Measurements from ENCODE around the gene TMEM164.

Gene TMEM164

GRCh38 chrX:109987884-109988283 is 15.0 kb upstream of the TMEM164 start:
- no peak overlapping the region for H3K9ac ChIP-seq (ENCODE audit: low read depth, low read length)
- H3K4me3 ChIP-seq (ENCODE audit: low read length): no peak overlapping the region
- no peaks in the 10 kb centered on the region for H3K9me3 ChIP-seq (replicated peaks; ENCODE audit: low read length)
- no peaks in the 10 kb centered on the region for H3K4me1 ChIP-seq (ENCODE audit: control insufficient read depth, insufficient read depth, low read length)
- H3K36me3 ChIP-seq (ENCODE audit: insufficient read depth, low read length): no peaks in the 10 kb centered on the region
- peaks cover 28% of the 10 kb centered on the region for H3K27me3 ChIP-seq (ENCODE audit: control insufficient read depth, insufficient read depth, low read length)
- no peak overlapping the region for H3K4me2 ChIP-seq (ENCODE audit: low read length)

- Histone ChIP-seq H3K4me1 (ENCODE audit: control insufficient read depth, insufficient read depth, low read length) (no peaks in the 10 kb centered on the region), H3K9me3 (replicated peaks; ENCODE audit: low read length) (no peaks in the 10 kb centered on the region), H3K9ac (ENCODE audit: low read depth, low read length) (no peak overlapping the region), H3K36me3 (ENCODE audit: insufficient read depth, low read length) (no peaks in the 10 kb centered on the region), H3K27me3 (ENCODE audit: control insufficient read depth, insufficient read depth, low read length) (peaks cover 29% of the 10 kb centered on the region), H3K4me3 (ENCODE audit: low read length) (no peak overlapping the region), H3K4me2 (ENCODE audit: low read length) (no peak overlapping the region)
Observed at GRCh38 chrX:109990582-109991276, 12.2 kb upstream of the TMEM164 start.

- no peaks in the 10 kb centered on the region for H3K9me3 ChIP-seq (replicated peaks; ENCODE audit: low read length)
- no peak overlapping the region for H3K9ac ChIP-seq (ENCODE audit: low read depth, low read length)
- H3K36me3 ChIP-seq (ENCODE audit: insufficient read depth, low read length): no peaks in the 10 kb centered on the region
- no peak overlapping the region for H3K4me3 ChIP-seq (ENCODE audit: low read length)
- H3K27me3 ChIP-seq (ENCODE audit: control insufficient read depth, insufficient read depth, low read length): peaks cover 34% of the 10 kb centered on the region
- no peak overlapping the region for H3K4me2 ChIP-seq (ENCODE audit: low read length)
- no peaks in the 10 kb centered on the region for H3K4me1 ChIP-seq (ENCODE audit: control insufficient read depth, insufficient read depth, low read length)
Observed at GRCh38 chrX:109992203-109992602, 10.7 kb upstream of the TMEM164 start.

GRCh38 chrX:109995155-109995554 is 7.8 kb upstream of the TMEM164 start:
- H3K4me3 ChIP-seq (ENCODE audit: low read length): no peak overlapping the region
- no peak overlapping the region for H3K4me2 ChIP-seq (ENCODE audit: low read length)
- no peaks in the 10 kb centered on the region for H3K36me3 ChIP-seq (ENCODE audit: insufficient read depth, low read length)
- H3K27me3 ChIP-seq (ENCODE audit: control insufficient read depth, insufficient read depth, low read length): peaks cover 33% of the 10 kb centered on the region
- H3K4me1 ChIP-seq (ENCODE audit: control insufficient read depth, insufficient read depth, low read length): no peaks in the 10 kb centered on the region
- H3K9me3 ChIP-seq (replicated peaks; ENCODE audit: low read length): no peaks in the 10 kb centered on the region
- H3K9ac ChIP-seq (ENCODE audit: low read depth, low read length): no peak overlapping the region

GRCh38 chrX:109997786-109998452 is 5.0 kb upstream of the TMEM164 start:
- Histone ChIP-seq H3K36me3 (ENCODE audit: insufficient read depth, low read length) (no peaks in the 10 kb centered on the region), H3K9ac (ENCODE audit: low read depth, low read length) (no peak overlapping the region), H3K4me2 (ENCODE audit: low read length) (no peak overlapping the region), H3K9me3 (replicated peaks; ENCODE audit: low read length) (no peaks in the 10 kb centered on the region), H3K4me3 (ENCODE audit: low read length) (no peak overlapping the region), H3K4me1 (ENCODE audit: control insufficient read depth, insufficient read depth, low read length) (peaks cover 5% of the 10 kb centered on the region), H3K27me3 (ENCODE audit: control insufficient read depth, insufficient read depth, low read length) (peaks cover 18% of the 10 kb centered on the region)

GRCh38 chrX:110000000-110000399 is 2.9 kb upstream of the TMEM164 start:
- Histone ChIP-seq H3K4me3 (ENCODE audit: low read length) (no peak overlapping the region), H3K27me3 (ENCODE audit: control insufficient read depth, insufficient read depth, low read length) (peaks cover 15% of the 10 kb centered on the region), H3K4me2 (ENCODE audit: low read length) (no peak overlapping the region), H3K36me3 (ENCODE audit: insufficient read depth, low read length) (no peaks in the 10 kb centered on the region), H3K9me3 (replicated peaks; ENCODE audit: low read length) (no peaks in the 10 kb centered on the region), H3K4me1 (ENCODE audit: control insufficient read depth, insufficient read depth, low read length) (peaks cover 21% of the 10 kb centered on the region), H3K9ac (ENCODE audit: low read depth, low read length) (no peak overlapping the region)

- Histone ChIP-seq H3K36me3 (ENCODE audit: insufficient read depth, low read length) (no peaks in the 10 kb centered on the region), H3K4me2 (ENCODE audit: low read length) (no peak overlapping the region), H3K9me3 (replicated peaks; ENCODE audit: low read length) (no peaks in the 10 kb centered on the region), H3K9ac (ENCODE audit: low read depth, low read length) (no peak overlapping the region), H3K27me3 (ENCODE audit: control insufficient read depth, insufficient read depth, low read length) (peaks cover 15% of the 10 kb centered on the region), H3K4me3 (ENCODE audit: low read length) (no peak overlapping the region), H3K4me1 (ENCODE audit: control insufficient read depth, insufficient read depth, low read length) (peaks cover 28% of the 10 kb centered on the region)
Observed at GRCh38 chrX:110000847-110001713, 1.8 kb upstream of the TMEM164 start.

- no peak overlapping the region for H3K9ac ChIP-seq (ENCODE audit: low read depth, low read length)
- H3K4me1 ChIP-seq (ENCODE audit: control insufficient read depth, insufficient read depth, low read length): peaks cover 31% of the 10 kb centered on the region
- peaks cover 13% of the 10 kb centered on the region for H3K27me3 ChIP-seq (ENCODE audit: control insufficient read depth, insufficient read depth, low read length)
- H3K4me3 ChIP-seq (ENCODE audit: low read length): peak overlapping the region; percentile 75
- H3K4me2 ChIP-seq (ENCODE audit: low read length): peak overlapping the region; percentile 64
- no peaks in the 10 kb centered on the region for H3K9me3 ChIP-seq (replicated peaks; ENCODE audit: low read length)
- no peaks in the 10 kb centered on the region for H3K36me3 ChIP-seq (ENCODE audit: insufficient read depth, low read length)
Observed at GRCh38 chrX:110001740-110002299, 1.1 kb upstream of the TMEM164 start.

GRCh38 chrX:110003167-110004156 is 548 bp downstream of the TMEM164 start:
- Histone ChIP-seq H3K36me3 (ENCODE audit: insufficient read depth, low read length) (no peaks in the 10 kb centered on the region), H3K9ac (ENCODE audit: low read depth, low read length) (peak overlapping the region; percentile 75)

GRCh38 chrX:110004215-110004614 is 1.3 kb downstream of the TMEM164 start:
- H3K4me2 ChIP-seq (ENCODE audit: low read length): peak overlapping the region; percentile 88
- no peaks in the 10 kb centered on the region for H3K9me3 ChIP-seq (replicated peaks; ENCODE audit: low read length)
- H3K36me3 ChIP-seq (ENCODE audit: insufficient read depth, low read length): no peaks in the 10 kb centered on the region
- H3K4me1 ChIP-seq (ENCODE audit: control insufficient read depth, insufficient read depth, low read length): peaks cover 36% of the 10 kb centered on the region
- H3K4me3 ChIP-seq (ENCODE audit: low read length): peak overlapping the region; percentile 77
- H3K9ac ChIP-seq (ENCODE audit: low read depth, low read length): no peak overlapping the region
- H3K27me3 ChIP-seq (ENCODE audit: control insufficient read depth, insufficient read depth, low read length): no peaks in the 10 kb centered on the region

More at GRCh38 chrX:110003167-110004156, 548 bp downstream of the TMEM164 start:
- Histone ChIP-seq H3K27me3 (ENCODE audit: control insufficient read depth, insufficient read depth, low read length) (no peaks in the 10 kb centered on the region), H3K4me3 (ENCODE audit: low read length) (peak overlapping the region; percentile 77), H3K4me2 (ENCODE audit: low read length) (peak overlapping the region; percentile 88), H3K9me3 (replicated peaks; ENCODE audit: low read length) (no peaks in the 10 kb centered on the region), H3K4me1 (ENCODE audit: control insufficient read depth, insufficient read depth, low read length) (peaks cover 36% of the 10 kb centered on the region)
